Uterus (tissue), 4 donors: ENCODE data around the gene ADGRD1. TPM values are rescaled to one million over a fixed set of nuclear protein-coding genes. Genes with fewer than 3 reads are reported as not detected.

Experiments used
- DNase-seq, 2 donors: peaks; one replicate each; pipeline ENCODE4 v3.0.0-alpha.2; 2019 to 2020
- H3K27ac ChIP-seq, 2 donors: fragments of 200-600 bp; sonication (generic); 1 replicate in 1 of 2; 2 replicates in 1 of 2; pipeline ENCODE4 v1.5.1; 2016 to 2018
- H3K27me3 ChIP-seq, 2 donors: fragments of 200-600 bp; sonication (generic); one replicate each; pipeline ENCODE4 v1.5.1; 2018 to 2019; ENCODE audit warnings: control low read depth in 1 of 2
- H3K36me3 ChIP-seq, 2 donors: fragments of 200-600 bp; sonication (generic); one replicate each; pipeline ENCODE4 v1.5.1; 2019; ENCODE audit warnings: control low read depth in 1 of 2
- H3K4me1 ChIP-seq, 2 donors: fragments of 200-600 bp; sonication (generic); one replicate each; pipeline ENCODE4 v1.5.1; 2018 to 2019; ENCODE audit warnings: control low read depth in 1 of 2
- H3K4me3 ChIP-seq, 2 donors: fragments of 200-600 bp; sonication (generic); 1 replicate in 1 of 2; 2 replicates in 1 of 2; pipeline ENCODE4 v1.5.1; 2018 to 2019; ENCODE audit warnings: mild to moderate bottlenecking in 1 of 2
- H3K9me3 ChIP-seq, 2 donors: fragments of 200-600 bp; sonication (generic); one replicate each; pipeline ENCODE4 v1.5.1; 2019; ENCODE audit warnings: control low read depth in 1 of 2
- POLR2A ChIP-seq, 2 donors: fragments of 450-650 bp; IDR thresholded peaks; one replicate each; pipeline ENCODE4 v1.6.1; 2016; ENCODE audit warnings: antibody characterized with exemption in 2 of 2, mild to moderate bottlenecking in 1 of 2, moderate library complexity in 1 of 2
- intact Hi-C: fragments of 100-400 bp; cut with DNase I; formaldehyde crosslinking; loops from one replicate; pipeline ENCODE4 v1.15.1; 2023; ENCODE audit warnings: low total_unique reads
- total RNA-seq, 4 donors: library from RNA; depleted of rRNA in 3 of 4; stranded (reverse); fragments of >200 nt in 3 of 4; gene quantifications; one replicate each; pipeline versions ENCODE4 v1.1.0 to v1.2.4, GENCODE V29; 2014 to 2023
- TF ChIP-seq, protein P1 (sequence below), 4 experiments: fragments of 200-600 bp in 2 of 4; fragments of 450-650 bp in 2 of 4; sonication (generic) in 2 of 4; IDR thresholded peaks; one replicate each; pipeline ENCODE4 v1.5.1; 2016 to 2019; ENCODE audit warnings: antibody characterized with exemption in 4 of 4, mild to moderate bottlenecking in 2 of 4, moderate library complexity in 1 of 4
- donor health status: DM: yes; HTN: yes; CAD: no.

The ADGRD1 gene
- total RNA-seq, 4 donors from 2014 or later = 13.5 to 89.9 (median 33.7) TPM

DNA sequence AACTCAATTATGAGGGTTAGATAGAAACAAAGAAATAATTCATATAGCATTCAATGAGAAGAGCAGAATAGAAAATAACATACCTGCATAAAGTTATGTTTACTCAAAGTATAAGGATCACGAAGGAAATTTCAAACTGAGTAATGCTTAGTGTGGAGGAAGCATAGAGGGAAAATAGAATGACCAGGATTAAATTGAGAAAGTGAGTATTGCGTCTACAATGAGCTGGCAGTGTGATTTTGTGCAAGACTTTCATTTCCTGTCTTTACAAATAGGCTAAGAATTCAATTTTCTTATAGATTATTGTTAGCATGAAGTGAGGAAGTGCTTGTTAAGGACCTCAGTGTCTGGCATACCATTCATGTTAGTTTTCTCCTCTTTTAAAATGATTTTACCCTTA is 12.0 kb downstream of the ADGRD1 start:
- Histone ChIP-seq H3K27ac (no peak overlapping the region), H3K4me1 (no peaks in the 10 kb centered on the region), H3K4me3 (no peak overlapping the region), H3K36me3 (no peaks in the 10 kb centered on the region), H3K9me3 (no peaks in the 10 kb centered on the region), H3K27me3 (no peaks in the 10 kb centered on the region)
- intact Hi-C loops = no loop called here
- TF ChIP-seq POLR2A (IDR thresholded peaks at IDR 0.05) = no peak
- TF ChIP-seq, protein P1, sequence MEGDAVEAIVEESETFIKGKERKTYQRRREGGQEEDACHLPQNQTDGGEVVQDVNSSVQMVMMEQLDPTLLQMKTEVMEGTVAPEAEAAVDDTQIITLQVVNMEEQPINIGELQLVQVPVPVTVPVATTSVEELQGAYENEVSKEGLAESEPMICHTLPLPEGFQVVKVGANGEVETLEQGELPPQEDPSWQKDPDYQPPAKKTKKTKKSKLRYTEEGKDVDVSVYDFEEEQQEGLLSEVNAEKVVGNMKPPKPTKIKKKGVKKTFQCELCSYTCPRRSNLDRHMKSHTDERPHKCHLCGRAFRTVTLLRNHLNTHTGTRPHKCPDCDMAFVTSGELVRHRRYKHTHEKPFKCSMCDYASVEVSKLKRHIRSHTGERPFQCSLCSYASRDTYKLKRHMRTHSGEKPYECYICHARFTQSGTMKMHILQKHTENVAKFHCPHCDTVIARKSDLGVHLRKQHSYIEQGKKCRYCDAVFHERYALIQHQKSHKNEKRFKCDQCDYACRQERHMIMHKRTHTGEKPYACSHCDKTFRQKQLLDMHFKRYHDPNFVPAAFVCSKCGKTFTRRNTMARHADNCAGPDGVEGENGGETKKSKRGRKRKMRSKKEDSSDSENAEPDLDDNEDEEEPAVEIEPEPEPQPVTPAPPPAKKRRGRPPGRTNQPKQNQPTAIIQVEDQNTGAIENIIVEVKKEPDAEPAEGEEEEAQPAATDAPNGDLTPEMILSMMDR (IDR thresholded peaks at IDR 0.05) = no peak
- DNase-seq = no peak

DNA sequence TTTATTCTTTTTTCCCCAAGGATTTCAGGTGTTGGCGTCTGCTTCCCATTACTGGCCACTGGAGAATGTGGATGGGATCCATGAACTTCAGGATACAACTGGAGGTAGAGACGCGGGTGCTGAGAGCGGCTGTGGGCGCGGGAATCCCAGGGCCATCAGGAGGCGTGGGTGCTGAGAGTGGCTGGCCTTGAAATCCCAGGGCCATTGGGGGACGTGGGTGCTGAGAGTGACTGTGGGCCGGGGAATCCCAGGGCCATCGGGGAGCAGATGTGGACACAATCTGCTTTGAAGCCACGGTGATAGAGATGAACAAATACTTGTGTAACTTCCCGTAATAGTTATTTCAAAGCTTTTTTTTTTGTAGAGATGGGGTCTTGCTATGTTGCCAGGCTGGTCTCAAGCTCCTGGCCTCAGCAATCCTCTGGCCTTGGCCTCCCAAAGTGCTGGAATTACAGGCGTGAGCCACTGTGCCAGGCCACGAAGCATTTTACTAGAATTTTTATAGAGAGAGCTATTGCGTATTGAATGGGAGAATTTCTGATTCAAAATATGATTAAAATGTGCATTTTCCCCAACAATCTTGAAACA is 12.8 kb downstream of the ADGRD1 start:
- TF ChIP-seq, protein P1 (IDR thresholded peaks at IDR 0.05) = no peak
- no peak for TF ChIP-seq POLR2A (IDR thresholded peaks at IDR 0.05)
- Histone ChIP-seq H3K9me3 (no peaks in the 10 kb centered on the region), H3K4me3 (no peak overlapping the region), H3K27ac (no peak overlapping the region), H3K4me1 (no peaks in the 10 kb centered on the region), H3K27me3 (no peaks in the 10 kb centered on the region), H3K36me3 (no peaks in the 10 kb centered on the region)
- peak in 1 of 2 donors; percentile 2 for DNase-seq
- intact Hi-C loops = no loop called here

DNA sequence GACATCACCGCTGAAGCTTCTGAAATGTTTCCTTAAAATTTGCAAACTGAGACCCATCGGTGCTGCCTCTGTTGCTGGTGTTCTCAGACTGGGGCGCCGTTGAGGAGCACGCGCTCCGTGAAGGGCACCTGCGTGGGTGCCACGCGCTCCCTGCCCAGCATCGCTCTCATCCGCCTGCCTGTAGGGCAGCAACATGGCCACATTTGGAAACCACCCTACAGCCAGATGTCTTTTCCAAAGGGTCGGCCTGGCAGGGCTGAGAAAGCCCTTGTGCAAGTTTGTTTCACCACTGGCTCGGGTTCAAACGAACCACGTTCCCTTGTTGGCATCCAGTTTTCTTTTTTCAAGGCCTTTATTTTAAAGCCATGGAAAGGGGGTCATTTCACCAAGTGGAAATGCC is 13.9 kb downstream of the ADGRD1 start:
- Histone ChIP-seq H3K36me3 (no peaks in the 10 kb centered on the region), H3K4me3 (no peak overlapping the region), H3K27me3 (no peaks in the 10 kb centered on the region), H3K9me3 (no peaks in the 10 kb centered on the region), H3K27ac (no peak overlapping the region), H3K4me1 (no peaks in the 10 kb centered on the region)
- no peak for DNase-seq
- no peak for TF ChIP-seq POLR2A (IDR thresholded peaks at IDR 0.05)
- TF ChIP-seq, protein P1 (IDR thresholded peaks at IDR 0.05) = no peak
- intact Hi-C loops = no loop called here

DNA sequence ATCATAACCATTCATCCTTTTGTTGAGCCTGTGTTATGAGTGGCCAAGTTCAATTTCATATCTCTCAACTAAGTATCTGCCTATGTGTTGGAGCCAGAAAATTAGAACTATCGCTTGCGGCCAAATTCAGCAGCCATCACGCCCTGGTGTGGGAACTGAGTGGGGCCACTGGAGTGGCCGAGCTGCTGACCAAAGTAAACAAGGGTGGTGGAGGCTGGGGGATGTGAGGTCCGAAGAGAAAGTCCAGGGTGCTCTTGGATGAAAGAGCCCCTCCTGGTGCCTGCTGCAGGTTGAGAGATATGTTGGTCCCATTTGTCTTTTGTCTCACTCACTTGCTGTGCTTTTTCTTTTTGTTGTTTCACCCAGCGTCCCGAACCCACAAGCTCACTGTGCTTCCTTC is 14.9 kb downstream of the ADGRD1 start:
- Histone ChIP-seq H3K9me3 (no peaks in the 10 kb centered on the region), H3K4me3 (no peak overlapping the region), H3K4me1 (no peaks in the 10 kb centered on the region), H3K27me3 (no peaks in the 10 kb centered on the region), H3K36me3 (no peaks in the 10 kb centered on the region), H3K27ac (no peak overlapping the region)
- intact Hi-C loops = no loop called here
- TF ChIP-seq POLR2A (IDR thresholded peaks at IDR 0.05) = no peak
- TF ChIP-seq, protein P1 (IDR thresholded peaks at IDR 0.05) = no peak
- DNase-seq = peak in 1 of 2 donors; percentile 5

DNA sequence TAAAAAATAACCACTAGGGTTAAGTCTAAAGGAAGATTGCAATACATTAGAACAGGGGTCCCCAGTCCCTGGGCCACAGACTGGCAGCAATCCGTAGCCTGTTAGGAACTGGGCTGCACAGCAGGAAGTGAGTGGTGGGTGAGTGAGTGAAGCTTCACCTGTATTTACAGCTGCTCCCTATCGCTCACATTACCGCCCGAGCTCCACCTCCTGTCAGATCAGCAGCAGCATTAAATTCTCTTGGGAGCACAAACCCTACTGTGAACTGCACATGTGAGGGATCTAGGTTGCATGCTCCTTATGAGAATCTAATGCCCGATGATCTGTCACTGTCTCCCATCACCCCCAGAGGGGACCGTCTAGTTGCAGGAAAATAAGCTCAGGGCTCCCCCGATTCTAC is 15.5 kb downstream of the ADGRD1 start:
- no peak for DNase-seq

More for the DNA sequence above, 15.5 kb downstream of the ADGRD1 start:
- Histone ChIP-seq H3K27ac (no peak overlapping the region), H3K4me3 (no peak overlapping the region), H3K27me3 (no peaks in the 10 kb centered on the region), H3K9me3 (no peaks in the 10 kb centered on the region), H3K36me3 (no peaks in the 10 kb centered on the region), H3K4me1 (no peaks in the 10 kb centered on the region)
- TF ChIP-seq, protein P1 (IDR thresholded peaks at IDR 0.05) = no peak
- TF ChIP-seq POLR2A (IDR thresholded peaks at IDR 0.05) = no peak
- intact Hi-C loops = no loop called here
